Naive thymus-derived CD4-positive, alpha-beta T cell (primary cell): ENCODE data around the gene SEC24D. TPM values are rescaled to one million over a fixed set of nuclear protein-coding genes. Genes with fewer than 3 reads are reported as not detected.

Experiments used
- ATAC-seq: fragments of 150-1000 bp; cut with Tn5 transposase; 2 replicates; pipeline ENCODE4 v1.10.0; 2021; ENCODE audit warnings: mild to moderate bottlenecking, moderate library complexity
- CTCF ChIA-PET: fragments of 350-600 bp; sonication (Branson Sonifier 250); formaldehyde crosslinking; loops from one replicate; lab custom pipeline; 2021; ENCODE audit warnings: antibody characterized with exemption; lab: Charles Lee
- POLR2A ChIA-PET: fragments of 350-600 bp; sonication (Branson Sonifier 250); formaldehyde crosslinking; loops from one replicate; lab custom pipeline; 2021; ENCODE audit warnings: antibody characterized with exemption, inconsistent platforms; lab: Charles Lee
- DNase-seq, 9 donors: peaks; one replicate each; pipeline versions ENCODE4 v3.0.0 to v3.0.0-alpha.2; 2020 to 2022; ENCODE audit warnings: mixed read lengths in 1 of 9
- H3K27ac ChIP-seq: one replicate; pipeline ENCODE4 v1.7.0; 2013; ENCODE audit warnings: mild to moderate bottlenecking, low read depth, low read length, moderate library complexity
- H3K27me3 ChIP-seq, 2 donors: one replicate each; pipeline ENCODE4 v1.7.0; 2013; ENCODE audit warnings: low read length in 2 of 2, mild to moderate bottlenecking in 2 of 2, moderate library complexity in 2 of 2; ENCODE audit not compliant: control insufficient read depth in 2 of 2, insufficient read depth in 2 of 2
- H3K36me3 ChIP-seq, 3 experiments: 1 replicate in 2 of 3; 2 replicates in 1 of 3; pipeline ENCODE4 v1.7.0; 2013; ENCODE audit warnings: low read length in 3 of 3, mild to moderate bottlenecking in 3 of 3, moderate library complexity in 1 of 3; ENCODE audit not compliant: insufficient read depth in 3 of 3, control insufficient read depth in 2 of 3
- H3K4me1 ChIP-seq, 2 donors: one replicate each; pipeline ENCODE4 v1.7.0; 2013; ENCODE audit warnings: low read length in 2 of 2, mild to moderate bottlenecking in 2 of 2, moderate library complexity in 1 of 2; ENCODE audit not compliant: control insufficient read depth in 2 of 2, insufficient read depth in 2 of 2
- H3K4me3 ChIP-seq: 2 replicates; pipeline ENCODE4 v1.7.0; 2013; ENCODE audit warnings: mild to moderate bottlenecking, low read length
- H3K9me3 ChIP-seq, 3 experiments: 1 replicate in 2 of 3; 2 replicates in 1 of 3; pipeline ENCODE4 v1.7.0; 2013; ENCODE audit warnings: low read length in 3 of 3; ENCODE audit not compliant: control insufficient read depth in 2 of 3
- H3K27ac Mint-ChIP-seq, 9 donors: one replicate each; pipeline ENCODE4 v1.8.0; 2020 to 2022; ENCODE audit warnings: mixed read lengths in 9 of 9, mild to moderate bottlenecking in 8 of 9, moderate library complexity in 5 of 9, inconsistent platforms in 2 of 9
- H3K27me3 Mint-ChIP-seq, 5 donors: one replicate each; pipeline ENCODE4 v1.8.0; 2021 to 2022; ENCODE audit warnings: mixed read lengths in 5 of 5, mild to moderate bottlenecking in 1 of 5
- H3K36me3 Mint-ChIP-seq, 5 donors: one replicate each; pipeline ENCODE4 v1.8.0; 2020 to 2022; ENCODE audit warnings: mixed read lengths in 5 of 5, mild to moderate bottlenecking in 3 of 5, inconsistent platforms in 1 of 5
- H3K4me1 Mint-ChIP-seq, 7 donors: one replicate each; pipeline ENCODE4 v1.8.0; 2020 to 2022; ENCODE audit warnings: mixed read lengths in 7 of 7, mild to moderate bottlenecking in 3 of 7, inconsistent platforms in 1 of 7
- H3K4me3 Mint-ChIP-seq, 10 donors: one replicate each; pipeline ENCODE4 v1.8.0; 2020 to 2022; ENCODE audit warnings: mild to moderate bottlenecking in 10 of 10, mixed read lengths in 10 of 10, moderate library complexity in 6 of 10, inconsistent platforms in 2 of 10
- H3K9me3 Mint-ChIP-seq, 11 donors: one replicate each; pipeline ENCODE4 v1.8.0; 2020 to 2022; ENCODE audit warnings: mixed read lengths in 11 of 11, mild to moderate bottlenecking in 4 of 11, inconsistent platforms in 1 of 11, moderate library complexity in 1 of 11
- intact Hi-C, 2 donors: fragments of 100-400 bp; cut with micrococcal nuclease; formaldehyde crosslinking; loops; one replicate each; pipeline ENCODE4 v1.15.1; 2023
- polyA plus RNA-seq, 2 donors: library from polyadenylated mRNA; unstranded; fragments of 300-500 nt; fragmentation: Illumina TruSeq; gene quantifications; one replicate each; pipeline ENCODE4 v1.2.3, GENCODE V29; 2021
- total RNA-seq, 6 experiments: library from RNA in 5 of 6; stranded (reverse) in 5 of 6; gene quantifications; 1 replicate in 5 of 6; 2 replicates in 1 of 6; pipeline ENCODE4 v1.2.3 and lab custom pipeline; 2021 to 2026

Gene SEC24D
- total and polyA plus RNA-seq, 7 experiments from 2014 or later: 11.5 to 59.2 (median 16.4) TPM

- H3K27me3 Mint-ChIP-seq: no peaks in the 10 kb centered on the region
- peaks cover 0 to 8% (median 6%) of the 10 kb centered on the region in 3 experiments for H3K36me3 ChIP-seq
- CTCF ChIA-PET: interaction anchor here (1.0 kb wide), 1 partner anchor 11 kb away, joined by 4 read pairs; no protein-coding TSS in a partner anchor
- peak overlapping the region in 6 of 9 donors; percentile 32 to 89 (median 74) for H3K27ac Mint-ChIP-seq
- POLR2A ChIA-PET: interaction anchor here (0.7 kb wide), 1 partner anchor 11 kb away, joined by 3 read pairs; no protein-coding TSS in a partner anchor
- H3K4me1 ChIP-seq: peaks cover 0 to 13% of the 10 kb centered on the region in 2 donors
- H3K4me3 Mint-ChIP-seq: peak overlapping the region in 2 of 10 donors; percentile 37 to 53
- no peak for DNase-seq
- H3K9me3 ChIP-seq: no peaks in the 10 kb centered on the region
- intact Hi-C loops: loop anchor here in 1 of 2 donors (5.0 kb wide), 1 partner anchor 43 kb away; the partner anchor contains the start of gene METTL14
- ATAC-seq: no peak
- peaks cover 12 to 33% (median 20%) of the 10 kb centered on the region in 5 donors for H3K36me3 Mint-ChIP-seq
- H3K4me3 ChIP-seq: no peak overlapping the region
- no peaks in the 10 kb centered on the region for H3K27me3 ChIP-seq
- H3K4me1 Mint-ChIP-seq: peaks cover 0 to 26% (median 17%) of the 10 kb centered on the region in 7 donors
- H3K9me3 Mint-ChIP-seq: no peaks in the 10 kb centered on the region
- H3K27ac ChIP-seq: no peak overlapping the region
These were observed 105.2 kb downstream of the SEC24D start for GRCh38 chr4:118730683-118731082.

GRCh38 chr4:118729287-118730286 is 106.3 kb downstream of the SEC24D start:
- ATAC-seq (peak; percentile 74), DNase-seq (peak in 5 of 9 donors; percentile 8 to 52 (median 44))
- H3K27ac ChIP-seq: no peak overlapping the region
- Mint-ChIP-seq H3K4me3 (peak overlapping the region in 7 of 10 donors; percentile 14 to 69 (median 54)), H3K4me1 (peaks cover 0 to 26% (median 17%) of the 10 kb centered on the region in 7 donors), H3K27ac (peak overlapping the region; percentile 11 to 89 (median 66)), H3K36me3 (peaks cover 14 to 32% (median 19%) of the 10 kb centered on the region in 5 donors), H3K27me3 (no peaks in the 10 kb centered on the region), H3K9me3 (no peaks in the 10 kb centered on the region)
- H3K4me3 ChIP-seq: no peak overlapping the region
- peaks cover 0 to 13% of the 10 kb centered on the region in 2 donors for H3K4me1 ChIP-seq
- POLR2A ChIA-PET: interaction anchor here (0.7 kb wide), 1 partner anchor 36 kb away, joined by 3 read pairs; no protein-coding TSS in a partner anchor
- intact Hi-C loops: loop anchor here in 1 of 2 donors (5.0 kb wide), 1 partner anchor 42 kb away; the partner anchor contains the start of gene METTL14
- H3K27me3 ChIP-seq: no peaks in the 10 kb centered on the region
- H3K36me3 ChIP-seq: peaks cover 0 to 8% (median 6%) of the 10 kb centered on the region in 3 experiments
- CTCF ChIA-PET: interaction anchor here (1.0 kb wide), 1 partner anchor 12 kb away, joined by 4 read pairs; no protein-coding TSS in a partner anchor
- no peaks in the 10 kb centered on the region for H3K9me3 ChIP-seq

GRCh38 chr4:118727360-118727759 is 108.6 kb downstream of the SEC24D start:
- no peak overlapping the region for H3K27ac ChIP-seq
- Mint-ChIP-seq H3K27me3 (no peaks in the 10 kb centered on the region), H3K9me3 (no peaks in the 10 kb centered on the region), H3K4me3 (no peak overlapping the region), H3K27ac (no peak overlapping the region), H3K4me1 (peaks cover 0 to 26% (median 17%) of the 10 kb centered on the region in 7 donors), H3K36me3 (peaks cover 14 to 23% (median 17%) of the 10 kb centered on the region in 5 donors)
- peaks cover 0 to 8% (median 0%) of the 10 kb centered on the region in 3 experiments for H3K36me3 ChIP-seq
- ChIA-PET CTCF (no interaction called here), POLR2A (interaction anchor here (1.7 kb wide), 1 partner anchor 42 kb away, joined by 5 read pairs; the partner anchor contains the start of gene METTL14)
- no peaks in the 10 kb centered on the region for H3K27me3 ChIP-seq
- H3K4me1 ChIP-seq: peaks cover 0 to 13% of the 10 kb centered on the region in 2 donors
- ATAC-seq: no peak
- no peaks in the 10 kb centered on the region for H3K9me3 ChIP-seq
- intact Hi-C loops: no loop called here
- H3K4me3 ChIP-seq: no peak overlapping the region
- no peak for DNase-seq

- H3K27ac Mint-ChIP-seq: no peak overlapping the region
- Histone ChIP-seq H3K36me3 (peaks cover 0 to 8% (median 0%) of the 10 kb centered on the region in 3 experiments), H3K4me3 (no peak overlapping the region), H3K4me1 (no peaks in the 10 kb centered on the region), H3K27ac (no peak overlapping the region), H3K27me3 (no peaks in the 10 kb centered on the region), H3K9me3 (no peaks in the 10 kb centered on the region)
- intact Hi-C loops: no loop called here
- H3K9me3 Mint-ChIP-seq: no peaks in the 10 kb centered on the region
- H3K27me3 Mint-ChIP-seq: no peaks in the 10 kb centered on the region
- peaks cover 0 to 4% (median 0%) of the 10 kb centered on the region in 7 donors for H3K4me1 Mint-ChIP-seq
- H3K4me3 Mint-ChIP-seq: no peak overlapping the region
- ChIA-PET POLR2A (no interaction called here), CTCF (no interaction called here)
- H3K36me3 Mint-ChIP-seq: peaks cover 11 to 24% (median 22%) of the 10 kb centered on the region in 5 donors
- ATAC-seq (no peak), DNase-seq (no peak)
These were observed 112.6 kb downstream of the SEC24D start for GRCh38 chr4:118723369-118723768.

- intact Hi-C loops: no loop called here
- H3K4me1 Mint-ChIP-seq: peaks cover 0 to 3% (median 0%) of the 10 kb centered on the region in 7 donors
- no peaks in the 10 kb centered on the region for H3K27me3 ChIP-seq
- H3K27me3 Mint-ChIP-seq: no peaks in the 10 kb centered on the region
- H3K27ac ChIP-seq: no peak overlapping the region
- H3K9me3 ChIP-seq: no peaks in the 10 kb centered on the region
- no peaks in the 10 kb centered on the region for H3K4me1 ChIP-seq
- H3K36me3 Mint-ChIP-seq: peaks cover 9 to 21% (median 20%) of the 10 kb centered on the region in 5 donors
- CTCF ChIA-PET: interaction anchor here (0.5 kb wide), 1 partner anchor 177 kb away, joined by 4 read pairs; no protein-coding TSS in a partner anchor
- ATAC-seq (no peak), DNase-seq (no peak)
- H3K36me3 ChIP-seq: peaks cover 0 to 4% (median 0%) of the 10 kb centered on the region in 3 experiments
- POLR2A ChIA-PET: no interaction called here
- H3K4me3 ChIP-seq: no peak overlapping the region
- no peak overlapping the region for H3K4me3 Mint-ChIP-seq
- H3K9me3 Mint-ChIP-seq: no peaks in the 10 kb centered on the region
- no peak overlapping the region for H3K27ac Mint-ChIP-seq
These were observed 114.2 kb downstream of the SEC24D start for GRCh38 chr4:118721752-118722151.

GRCh38 chr4:118718511-118719170 is 117.3 kb downstream of the SEC24D start:
- H3K27ac Mint-ChIP-seq: no peak overlapping the region
- Histone ChIP-seq H3K27me3 (no peaks in the 10 kb centered on the region), H3K9me3 (no peaks in the 10 kb centered on the region), H3K27ac (no peak overlapping the region), H3K4me1 (no peaks in the 10 kb centered on the region), H3K36me3 (no peaks in the 10 kb centered on the region), H3K4me3 (no peak overlapping the region)
- H3K36me3 Mint-ChIP-seq: peaks cover 0 to 13% (median 8%) of the 10 kb centered on the region in 5 donors
- ChIA-PET POLR2A (no interaction called here), CTCF (no interaction called here)
- no peaks in the 10 kb centered on the region for H3K27me3 Mint-ChIP-seq
- H3K4me3 Mint-ChIP-seq: no peak overlapping the region
- DNase-seq (no peak), ATAC-seq (no peak)
- intact Hi-C loops: no loop called here
- H3K4me1 Mint-ChIP-seq: peaks cover 0 to 2% (median 0%) of the 10 kb centered on the region in 7 donors
- H3K9me3 Mint-ChIP-seq: no peaks in the 10 kb centered on the region
